ENCODE results near the gene FCHSD2. TPM values are rescaled to one million over a fixed set of nuclear protein-coding genes. Genes with fewer than 3 reads are reported as not detected.

FCHSD2 gene
- total and polyA plus RNA-seq, 2 of the 8 experiments (the other 6 are each of a cell fraction or from before 2014, with no cell fraction given): 4.1 to 7.8 TPM

DNA sequence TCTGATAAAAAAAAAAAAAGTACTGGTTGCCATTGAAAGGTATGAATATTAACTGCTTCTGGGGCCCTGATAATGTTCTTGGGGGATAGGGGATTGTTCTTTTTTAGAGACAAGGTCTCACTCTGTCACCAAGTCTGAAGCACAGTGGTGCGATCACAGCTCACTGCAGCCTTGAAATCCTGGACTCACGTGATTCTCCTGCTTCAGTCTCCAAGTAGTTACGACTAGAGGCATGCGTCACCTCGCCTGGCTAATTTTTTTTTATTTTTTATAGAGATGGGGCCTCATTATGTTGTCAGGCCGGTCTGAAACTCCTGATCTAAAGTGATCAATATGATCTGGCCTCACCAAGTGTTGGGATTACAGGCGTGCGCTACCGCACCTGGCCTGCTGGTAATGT, 63.5 kb downstream of the FCHSD2 start:
- Histone ChIP-seq H3K9ac (replicated peaks in 1 of 4; ENCODE audit: extremely low read depth in 1 of 4, low read depth in 3 of 4, low read length in 3 of 4) (no peak overlapping the region), H3K36me3 (ENCODE audit: control insufficient read depth in 2 of 4, insufficient read depth in 4 of 4, low read length in 3 of 4) (peaks cover 0 to 3% (median 0%) of the 10 kb centered on the region in 4 experiments; a peak in 1 of 8 replicates), H4K20me1 (replicated peaks in 1 of 2; ENCODE audit: control insufficient read depth in 1 of 2, insufficient read depth in 2 of 2, low read length in 2 of 2) (no peaks in the 10 kb centered on the region), H2AFZ (ENCODE audit: low read length) (no peak overlapping the region), H3K14ac (ENCODE audit: insufficient read length) (no peak overlapping the region), H4K8ac (ENCODE audit: extremely low read depth, insufficient read depth, low read length) (no peak overlapping the region), H2BK15ac (ENCODE audit: low read length) (no peak overlapping the region), H3K56ac (replicated peaks; ENCODE audit: insufficient read length, low read depth, low read length) (no peak overlapping the region), H3K18ac (ENCODE audit: extremely low read depth, low read length) (no peak overlapping the region), H2BK5ac (ENCODE audit: low read depth, low read length) (no peak overlapping the region), H3K27ac (ENCODE audit: low read depth, low read length) (no peak overlapping the region), H4K91ac (replicated peaks; ENCODE audit: insufficient read length, low read length) (no peak overlapping the region), H3K27me3 (replicated peaks in 1 of 4; ENCODE audit: control insufficient read depth in 3 of 4, extremely low read depth in 1 of 4, insufficient read depth in 3 of 4, low read length in 3 of 4) (no peaks in the 10 kb centered on the region), H3K4me2 (ENCODE audit: insufficient read depth in 1 of 2, low read depth in 2 of 2, low read length in 2 of 2) (no peak overlapping the region), H4K5ac (ENCODE audit: insufficient read length, low read depth, low read length) (no peak overlapping the region), H2BK120ac (replicated peaks; ENCODE audit: low read depth, low read length) (no peak overlapping the region), H3K9me3 (ENCODE audit: insufficient read depth in 2 of 2, low read depth in 1 of 2, low read length in 1 of 2) (no peaks in the 10 kb centered on the region; a peak in 1 of 4 replicates), H3K23me2 (ENCODE audit: low read depth, low read length) (no peaks in the 10 kb centered on the region), H3K4ac (replicated peaks; ENCODE audit: insufficient read length, low read depth, low read length) (no peak overlapping the region), H3K4me1 (replicated peaks in 1 of 4; ENCODE audit: control insufficient read depth in 3 of 4, insufficient read depth in 4 of 4, low read length in 3 of 4) (no peaks in the 10 kb centered on the region), H3K4me3 (ENCODE audit: extremely low read depth in 1 of 4, insufficient read depth in 2 of 4, low read depth in 3 of 4, low read length in 4 of 4) (no peak overlapping the region), H3K79me2 (ENCODE audit: control insufficient read depth in 1 of 2, insufficient read depth in 2 of 2, low read length in 2 of 2) (no peaks in the 10 kb centered on the region), H2BK20ac (ENCODE audit: low read length) (no peak overlapping the region), H2AK5ac (ENCODE audit: low read depth, low read length) (no peak overlapping the region), H3K79me1 (ENCODE audit: low read depth, low read length) (no peaks in the 10 kb centered on the region), H3K23ac (ENCODE audit: insufficient read length) (no peak overlapping the region), H2BK12ac (ENCODE audit: low read depth, low read length) (no peak overlapping the region)
- FAIRE-seq (no peak), DNase-seq (ENCODE audit: low read depth in 1 of 2, low spot score in 2 of 2) (no peak)
- POLR2A ChIA-PET (ENCODE audit: partially characterized antibody): no interaction called here
- no peak for TF ChIP-seq SP1 (IDR thresholded peaks at IDR 0.05; ENCODE audit: low read depth, low read length)
- no peak for TF ChIP-seq TCF12 (IDR thresholded peaks at IDR 0.05; ENCODE audit: low read depth, low read length)
- no peak for TF ChIP-seq RXRA (IDR thresholded peaks at IDR 0.05; ENCODE audit: insufficient read depth, low read depth, low read length)
- no peak for TF ChIP-seq YY1 (IDR thresholded peaks at IDR 0.05; ENCODE audit: low read depth, low read length)
- no peak for TF ChIP-seq SAP30 (IDR thresholded peaks at IDR 0.05; ENCODE audit: insufficient read depth, insufficient replicate concordance, low read length)
- CTCF ChIA-PET (ENCODE audit: partially characterized antibody): interaction anchor here (0.6 to 1.7 kb wide), 3 partner anchors 17 to 158 kb away, joined by 3 read pairs; no protein-coding TSS in a partner anchor
- 96% methylated on average over 9 of the region's 9 CpGs; no CpG with 5 or more reads in 1 of the 2 experiments for WGBS, 2 experiments (ENCODE audit: extremely low coverage in 1 of 2, insufficient coverage in 1 of 2, insufficient read length in 1 of 2, insufficient replicate concordance in 2 of 2, low coverage in 1 of 2, low lambda C conversion rate in 2 of 2, missing lambda C conversion rate in 1 of 2)
